HepG2 (cell line): Measurements from ENCODE around the gene DAPK1.

Experiments used
- CREB1 ChIP-seq, 2 experiments: fragments of 450-650 bp in 1 of 2; IDR thresholded peaks; 2 replicates each; pipeline ENCODE4 v1.6.1; 2016 to 2017; ENCODE audit warnings: control low read depth in 1 of 2, mild to moderate bottlenecking in 1 of 2, missing compliant biosample characterization in 1 of 2, missing genetic modification characterization in 1 of 2
- SMAD1 ChIP-seq: sonication (generic); formaldehyde crosslinking; IDR thresholded peaks from 2 replicates; pipeline ENCODE4 v1.4.0; 2020; ENCODE audit warnings: missing genetic modification reagents, low read depth, mild to moderate bottlenecking, borderline replicate concordance
- ZKSCAN1 ChIP-seq: fragments of 150-350 bp; IDR thresholded peaks from 2 replicates; pipeline ENCODE4 v1.6.1; 2014; ENCODE audit warnings: low read length
- ZNF281 ChIP-seq: sonication (generic); formaldehyde crosslinking; IDR thresholded peaks from 2 replicates; pipeline ENCODE4 v1.4.0; 2020; ENCODE audit warnings: missing genetic modification reagents, borderline replicate concordance
- TF ChIP-seq, protein P1 (sequence below): sonication (generic); formaldehyde crosslinking; IDR thresholded peaks from 2 replicates; pipeline ENCODE4 v1.5.0; 2020; ENCODE audit warnings: mild to moderate bottlenecking, missing genetic modification reagents, moderate library complexity
- TF ChIP-seq, protein P2 (sequence below): sonication (generic); formaldehyde crosslinking; IDR thresholded peaks from 2 replicates; pipeline ENCODE4 v1.4.0; 2020; ENCODE audit warnings: missing genetic modification reagents
- TF ChIP-seq, protein P3 (sequence below), 2 experiments: sonication (generic) in 1 of 2; formaldehyde crosslinking in 1 of 2; IDR thresholded peaks; 2 replicates each; pipeline versions ENCODE4 v1.5.1 to v1.6.1; 2011 to 2020; ENCODE audit warnings: borderline replicate concordance in 1 of 2, low read depth in 1 of 2, low read length in 1 of 2, mild to moderate bottlenecking in 1 of 2, missing genetic modification reagents in 1 of 2, moderate library complexity in 1 of 2

GRCh38 chr9:87676976-87677775, 179.5 kb downstream of the DAPK1 start:
- TF ChIP-seq, protein P1, sequence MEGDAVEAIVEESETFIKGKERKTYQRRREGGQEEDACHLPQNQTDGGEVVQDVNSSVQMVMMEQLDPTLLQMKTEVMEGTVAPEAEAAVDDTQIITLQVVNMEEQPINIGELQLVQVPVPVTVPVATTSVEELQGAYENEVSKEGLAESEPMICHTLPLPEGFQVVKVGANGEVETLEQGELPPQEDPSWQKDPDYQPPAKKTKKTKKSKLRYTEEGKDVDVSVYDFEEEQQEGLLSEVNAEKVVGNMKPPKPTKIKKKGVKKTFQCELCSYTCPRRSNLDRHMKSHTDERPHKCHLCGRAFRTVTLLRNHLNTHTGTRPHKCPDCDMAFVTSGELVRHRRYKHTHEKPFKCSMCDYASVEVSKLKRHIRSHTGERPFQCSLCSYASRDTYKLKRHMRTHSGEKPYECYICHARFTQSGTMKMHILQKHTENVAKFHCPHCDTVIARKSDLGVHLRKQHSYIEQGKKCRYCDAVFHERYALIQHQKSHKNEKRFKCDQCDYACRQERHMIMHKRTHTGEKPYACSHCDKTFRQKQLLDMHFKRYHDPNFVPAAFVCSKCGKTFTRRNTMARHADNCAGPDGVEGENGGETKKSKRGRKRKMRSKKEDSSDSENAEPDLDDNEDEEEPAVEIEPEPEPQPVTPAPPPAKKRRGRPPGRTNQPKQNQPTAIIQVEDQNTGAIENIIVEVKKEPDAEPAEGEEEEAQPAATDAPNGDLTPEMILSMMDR = no peak
- TF ChIP-seq CREB1 (IDR thresholded peaks at IDR 0.05) (no peak), CREB1 (CRISPR knock-in tag; IDR thresholded peaks at IDR 0.05) (no peak), ZNF281 (CRISPR knock-in tag) (no peak), SMAD1 (CRISPR knock-in tag) (no peak), ZKSCAN1 (no peak)
- TF ChIP-seq, protein P2, sequence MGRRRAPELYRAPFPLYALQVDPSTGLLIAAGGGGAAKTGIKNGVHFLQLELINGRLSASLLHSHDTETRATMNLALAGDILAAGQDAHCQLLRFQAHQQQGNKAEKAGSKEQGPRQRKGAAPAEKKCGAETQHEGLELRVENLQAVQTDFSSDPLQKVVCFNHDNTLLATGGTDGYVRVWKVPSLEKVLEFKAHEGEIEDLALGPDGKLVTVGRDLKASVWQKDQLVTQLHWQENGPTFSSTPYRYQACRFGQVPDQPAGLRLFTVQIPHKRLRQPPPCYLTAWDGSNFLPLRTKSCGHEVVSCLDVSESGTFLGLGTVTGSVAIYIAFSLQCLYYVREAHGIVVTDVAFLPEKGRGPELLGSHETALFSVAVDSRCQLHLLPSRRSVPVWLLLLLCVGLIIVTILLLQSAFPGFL (CRISPR knock-in tag) = no peak
- TF ChIP-seq, protein P3, sequence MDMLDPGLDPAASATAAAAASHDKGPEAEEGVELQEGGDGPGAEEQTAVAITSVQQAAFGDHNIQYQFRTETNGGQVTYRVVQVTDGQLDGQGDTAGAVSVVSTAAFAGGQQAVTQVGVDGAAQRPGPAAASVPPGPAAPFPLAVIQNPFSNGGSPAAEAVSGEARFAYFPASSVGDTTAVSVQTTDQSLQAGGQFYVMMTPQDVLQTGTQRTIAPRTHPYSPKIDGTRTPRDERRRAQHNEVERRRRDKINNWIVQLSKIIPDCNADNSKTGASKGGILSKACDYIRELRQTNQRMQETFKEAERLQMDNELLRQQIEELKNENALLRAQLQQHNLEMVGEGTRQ (IDR thresholded peaks at IDR 0.05; ENCODE audit: low read depth, low read length) = no peak
- TF ChIP-seq, protein P3 (CRISPR knock-in tag; IDR thresholded peaks at IDR 0.05; ENCODE audit: borderline replicate concordance) = no peak
